ENCODE data around the gene PFDN5. TPM values are rescaled to one million over a fixed set of nuclear protein-coding genes. Genes with fewer than 3 reads are reported as not detected.

PFDN5 gene
- total and polyA plus RNA-seq, 9 of the 15 experiments (the other 6 are each of a cell fraction or from before 2014, with no cell fraction given) = 361 to 1,636 (median 742) TPM

DNA sequence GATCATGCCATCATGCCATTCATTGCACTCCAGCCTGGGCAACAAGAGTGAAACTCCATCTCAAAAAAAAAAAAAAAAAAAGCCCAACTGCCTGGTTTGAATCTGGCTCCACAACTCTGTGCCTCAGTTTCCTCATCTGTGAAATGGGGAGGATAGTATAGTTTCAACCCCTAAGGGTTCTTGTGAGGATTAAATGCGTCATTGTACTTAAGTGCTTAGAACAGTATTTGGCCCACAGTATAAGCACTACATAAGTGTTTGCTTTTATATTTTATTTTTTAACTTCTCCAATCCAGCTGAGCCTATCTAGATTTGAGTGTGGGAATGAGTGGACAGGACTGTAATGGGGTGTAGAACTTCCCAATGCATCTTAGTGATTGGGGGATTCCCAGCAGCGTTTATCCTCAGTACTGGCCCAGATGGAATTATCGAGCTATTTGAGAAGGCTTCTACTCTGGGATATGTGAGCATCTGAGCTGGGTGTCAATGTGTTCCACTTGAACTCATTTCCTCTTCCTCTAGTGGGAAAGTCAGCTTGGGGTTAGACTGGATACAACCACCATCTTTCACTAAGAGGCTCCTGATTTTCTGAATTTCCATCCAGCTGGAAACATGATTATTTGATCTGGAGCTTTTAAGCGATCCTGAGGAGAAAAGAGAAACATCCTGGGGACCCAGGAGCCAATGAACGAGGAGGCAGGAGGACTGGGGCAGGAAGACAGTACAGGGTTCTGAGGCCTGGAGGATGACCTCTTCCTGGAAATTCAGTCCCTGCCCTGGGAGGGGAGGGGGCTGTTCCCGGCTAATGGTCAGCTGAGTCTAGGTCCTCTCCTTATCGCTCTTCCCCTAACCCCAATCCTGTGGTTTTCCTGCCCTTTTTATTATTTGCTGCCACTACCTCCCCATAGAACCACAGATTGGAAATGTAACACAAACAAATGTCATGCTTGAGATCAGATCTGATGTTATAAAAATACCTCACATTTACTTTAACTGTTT, 36.5 kb upstream of the PFDN5 start (continued):
- TF ChIP-seq, protein P1, sequence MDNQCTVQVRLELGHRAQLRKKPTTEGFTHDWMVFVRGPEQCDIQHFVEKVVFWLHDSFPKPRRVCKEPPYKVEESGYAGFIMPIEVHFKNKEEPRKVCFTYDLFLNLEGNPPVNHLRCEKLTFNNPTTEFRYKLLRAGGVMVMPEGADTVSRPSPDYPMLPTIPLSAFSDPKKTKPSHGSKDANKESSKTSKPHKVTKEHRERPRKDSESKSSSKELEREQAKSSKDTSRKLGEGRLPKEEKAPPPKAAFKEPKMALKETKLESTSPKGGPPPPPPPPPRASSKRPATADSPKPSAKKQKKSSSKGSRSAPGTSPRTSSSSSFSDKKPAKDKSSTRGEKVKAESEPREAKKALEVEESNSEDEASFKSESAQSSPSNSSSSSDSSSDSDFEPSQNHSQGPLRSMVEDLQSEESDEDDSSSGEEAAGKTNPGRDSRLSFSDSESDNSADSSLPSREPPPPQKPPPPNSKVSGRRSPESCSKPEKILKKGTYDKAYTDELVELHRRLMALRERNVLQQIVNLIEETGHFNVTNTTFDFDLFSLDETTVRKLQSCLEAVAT (IDR thresholded peaks at IDR 0.05) = peak in 1 of 2 experiments; percentile 71; a peak in 1 of 4 replicates
- no peak for TF ChIP-seq ZFX (CRISPR knock-in tag; IDR thresholded peaks at IDR 0.05)
- TF ChIP-seq KLF13 (tag; IDR thresholded peaks at IDR 0.05; ENCODE audit: borderline replicate concordance, low read depth) = no peak
- TF ChIP-seq CBFA2T3 (IDR thresholded peaks at IDR 0.05) = peak; percentile 22; the same call in 1 of the 2 replicates
- TF ChIP-seq ILF3 (IDR thresholded peaks at IDR 0.05; ENCODE audit: borderline replicate concordance) = no peak
- no peak for TF ChIP-seq IRF2 (CRISPR knock-in tag; IDR thresholded peaks at IDR 0.05)
- no peak for TF ChIP-seq PRPF4 (IDR thresholded peaks at IDR 0.05; ENCODE audit: insufficient read depth, low read depth, low read length, poor library complexity, severe bottlenecking)
- no peak for TF ChIP-seq STAG1 (CRISPR knock-in tag; IDR thresholded peaks at IDR 0.05; ENCODE audit: borderline replicate concordance)
- TF ChIP-seq NONO (IDR thresholded peaks at IDR 0.05; ENCODE audit: low read depth in 2 of 2, low read length in 1 of 2) = no peak
- TF ChIP-seq HDAC1 (IDR thresholded peaks at IDR 0.05) = 0 out of 4 replicates have a peak, but pooled peaks of 1 of the 2 experiments have one; percentile 32
- TF ChIP-seq, protein P2, sequence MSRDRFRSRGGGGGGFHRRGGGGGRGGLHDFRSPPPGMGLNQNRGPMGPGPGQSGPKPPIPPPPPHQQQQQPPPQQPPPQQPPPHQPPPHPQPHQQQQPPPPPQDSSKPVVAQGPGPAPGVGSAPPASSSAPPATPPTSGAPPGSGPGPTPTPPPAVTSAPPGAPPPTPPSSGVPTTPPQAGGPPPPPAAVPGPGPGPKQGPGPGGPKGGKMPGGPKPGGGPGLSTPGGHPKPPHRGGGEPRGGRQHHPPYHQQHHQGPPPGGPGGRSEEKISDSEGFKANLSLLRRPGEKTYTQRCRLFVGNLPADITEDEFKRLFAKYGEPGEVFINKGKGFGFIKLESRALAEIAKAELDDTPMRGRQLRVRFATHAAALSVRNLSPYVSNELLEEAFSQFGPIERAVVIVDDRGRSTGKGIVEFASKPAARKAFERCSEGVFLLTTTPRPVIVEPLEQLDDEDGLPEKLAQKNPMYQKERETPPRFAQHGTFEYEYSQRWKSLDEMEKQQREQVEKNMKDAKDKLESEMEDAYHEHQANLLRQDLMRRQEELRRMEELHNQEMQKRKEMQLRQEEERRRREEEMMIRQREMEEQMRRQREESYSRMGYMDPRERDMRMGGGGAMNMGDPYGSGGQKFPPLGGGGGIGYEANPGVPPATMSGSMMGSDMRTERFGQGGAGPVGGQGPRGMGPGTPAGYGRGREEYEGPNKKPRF (IDR thresholded peaks at IDR 0.05; ENCODE audit: low read depth, low read length) = no peak
- TF ChIP-seq YBX1 (IDR thresholded peaks at IDR 0.05) = no peak
- TF ChIP-seq, protein P3, sequence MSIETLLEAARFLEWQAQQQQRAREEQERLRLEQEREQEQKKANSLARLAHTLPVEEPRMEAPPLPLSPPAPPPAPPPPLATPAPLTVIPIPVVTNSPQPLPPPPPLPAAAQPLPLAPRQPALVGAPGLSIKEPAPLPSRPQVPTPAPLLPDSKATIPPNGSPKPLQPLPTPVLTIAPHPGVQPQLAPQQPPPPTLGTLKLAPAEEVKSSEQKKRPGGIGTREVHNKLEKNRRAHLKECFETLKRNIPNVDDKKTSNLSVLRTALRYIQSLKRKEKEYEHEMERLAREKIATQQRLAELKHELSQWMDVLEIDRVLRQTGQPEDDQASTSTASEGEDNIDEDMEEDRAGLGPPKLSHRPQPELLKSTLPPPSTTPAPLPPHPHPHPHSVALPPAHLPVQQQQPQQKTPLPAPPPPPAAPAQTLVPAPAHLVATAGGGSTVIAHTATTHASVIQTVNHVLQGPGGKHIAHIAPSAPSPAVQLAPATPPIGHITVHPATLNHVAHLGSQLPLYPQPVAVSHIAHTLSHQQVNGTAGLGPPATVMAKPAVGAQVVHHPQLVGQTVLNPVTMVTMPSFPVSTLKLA (conservative IDR thresholded peaks at IDR 0.05) = no peak
- no peak for TF ChIP-seq ZNF707 (CRISPR knock-in tag; conservative IDR thresholded peaks at IDR 0.05)
- TF ChIP-seq CCAR2 (IDR thresholded peaks at IDR 0.05; ENCODE audit: low read depth, low read length) = no peak
- TF ChIP-seq, protein P4, sequence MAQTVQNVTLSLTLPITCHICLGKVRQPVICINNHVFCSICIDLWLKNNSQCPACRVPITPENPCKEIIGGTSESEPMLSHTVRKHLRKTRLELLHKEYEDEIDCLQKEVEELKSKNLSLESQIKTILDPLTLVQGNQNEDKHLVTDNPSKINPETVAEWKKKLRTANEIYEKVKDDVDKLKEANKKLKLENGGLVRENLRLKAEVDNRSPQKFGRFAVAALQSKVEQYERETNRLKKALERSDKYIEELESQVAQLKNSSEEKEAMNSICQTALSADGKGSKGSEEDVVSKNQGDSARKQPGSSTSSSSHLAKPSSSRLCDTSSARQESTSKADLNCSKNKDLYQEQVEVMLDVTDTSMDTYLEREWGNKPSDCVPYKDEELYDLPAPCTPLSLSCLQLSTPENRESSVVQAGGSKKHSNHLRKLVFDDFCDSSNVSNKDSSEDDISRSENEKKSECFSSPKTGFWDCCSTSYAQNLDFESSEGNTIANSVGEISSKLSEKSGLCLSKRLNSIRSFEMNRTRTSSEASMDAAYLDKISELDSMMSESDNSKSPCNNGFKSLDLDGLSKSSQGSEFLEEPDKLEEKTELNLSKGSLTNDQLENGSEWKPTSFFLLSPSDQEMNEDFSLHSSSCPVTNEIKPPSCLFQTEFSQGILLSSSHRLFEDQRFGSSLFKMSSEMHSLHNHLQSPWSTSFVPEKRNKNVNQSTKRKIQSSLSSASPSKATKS (CRISPR knock-in tag; IDR thresholded peaks at IDR 0.05) = no peak
- TF ChIP-seq CHD1 (IDR thresholded peaks at IDR 0.05; ENCODE audit: low read length) = no peak
- TF ChIP-seq TRIM24 (IDR thresholded peaks at IDR 0.05) = no peak

All from K562 (cell line).